Stimulated activated CD4-positive, alpha-beta T cell treated with anti-CD3 and anti-CD28 coated beads, Interleukin-4, amount 100 ng/mL, for 48 hours (primary cell): ENCODE measurements around the gene DRAM2.
"Not testable (repeated sequence)": the region's sequence is repeated elsewhere in the genome, so short reads cannot be mapped to it uniquely, and the experiment has no call there.

Experiments used
- DNase-seq, 2 donors: peaks; one replicate each; pipeline ENCODE4 v3.0.0-alpha.2; 2020; ENCODE audit warnings: low read depth in 2 of 2

DRAM2 gene

GRCh38 chr1:111082421-111083203 is 57.3 kb downstream of the DRAM2 start:
- no peak for DNase-seq

- not testable (repeated sequence) for DNase-seq
Observed at GRCh38 chr1:111079329-111079728, 60.6 kb downstream of the DRAM2 start.

GRCh38 chr1:111077312-111077711 is 62.6 kb downstream of the DRAM2 start:
- not testable (repeated sequence) for DNase-seq
